Vagina (tissue), 2 donors: Measurements from ENCODE around the gene DND1. TPM values are rescaled to one million over a fixed set of nuclear protein-coding genes. Genes with fewer than 3 reads are reported as not detected.
A peak's percentile ranks its signal among the peaks of the same experiment; 100 is the strongest.

Experiments
- DNase-seq, 2 donors: peaks; one replicate each; pipeline ENCODE4 v3.0.0-alpha.2; 2017; ENCODE audit errors: extremely low spot score in 2 of 2
- H3K27ac ChIP-seq: fragments of 200-600 bp; sonication (generic); one replicate; pipeline ENCODE4 v1.5.1; 2019
- H3K27me3 ChIP-seq: fragments of 200-600 bp; sonication (generic); one replicate; pipeline ENCODE4 v1.5.1; 2019
- H3K36me3 ChIP-seq, 2 donors: fragments of 200-600 bp; sonication (generic); one replicate each; pipeline ENCODE4 v1.5.1; 2017 to 2019
- H3K4me1 ChIP-seq: fragments of 200-600 bp; sonication (generic); one replicate; pipeline ENCODE4 v1.5.1; 2019
- H3K4me3 ChIP-seq, 2 donors: fragments of 200-600 bp; sonication (generic); 1 replicate in 1 of 2; 2 replicates in 1 of 2; pipeline ENCODE4 v1.5.1; 2016 to 2019
- H3K9me3 ChIP-seq: fragments of 200-600 bp; sonication (generic); one replicate; pipeline ENCODE4 v1.5.1; 2019
- CTCF ChIP-seq, 3 experiments: fragments of 450-650 bp in 2 of 3; fragments of 200-600 bp in 1 of 3; sonication (generic) in 1 of 3; IDR thresholded peaks; one replicate each; pipeline ENCODE4 v1.5.1; 2017 to 2019; ENCODE audit warnings: antibody characterized with exemption in 3 of 3, mild to moderate bottlenecking in 2 of 3, moderate library complexity in 2 of 3
- POLR2A ChIP-seq, 2 donors: fragments of 450-650 bp; IDR thresholded peaks; one replicate each; pipeline ENCODE4 v1.6.1; 2017; ENCODE audit warnings: antibody characterized with exemption in 2 of 2, mild to moderate bottlenecking in 2 of 2, moderate library complexity in 2 of 2
- POLR2AphosphoS5 ChIP-seq, 2 donors: sonication (generic); formaldehyde crosslinking; IDR thresholded peaks; one replicate each; pipeline ENCODE4 v1.9.0; 2017; ENCODE audit warnings: antibody characterized with exemption in 2 of 2, mild to moderate bottlenecking in 2 of 2, low read depth in 1 of 2; ENCODE audit not compliant: insufficient read depth in 1 of 2
- intact Hi-C: fragments of 100-400 bp; cut with DNase I; formaldehyde crosslinking; loops from one replicate; pipeline ENCODE4 v1.15.1; 2023
- total RNA-seq: library from RNA; depleted of rRNA; stranded (reverse); fragments of >200 nt; gene quantifications from one replicate; pipeline ENCODE4 v1.2.3, GENCODE V29; 2016

Gene DND1
- total RNA-seq, 1 donor from 2014 or later = 2.9 TPM

DNA sequence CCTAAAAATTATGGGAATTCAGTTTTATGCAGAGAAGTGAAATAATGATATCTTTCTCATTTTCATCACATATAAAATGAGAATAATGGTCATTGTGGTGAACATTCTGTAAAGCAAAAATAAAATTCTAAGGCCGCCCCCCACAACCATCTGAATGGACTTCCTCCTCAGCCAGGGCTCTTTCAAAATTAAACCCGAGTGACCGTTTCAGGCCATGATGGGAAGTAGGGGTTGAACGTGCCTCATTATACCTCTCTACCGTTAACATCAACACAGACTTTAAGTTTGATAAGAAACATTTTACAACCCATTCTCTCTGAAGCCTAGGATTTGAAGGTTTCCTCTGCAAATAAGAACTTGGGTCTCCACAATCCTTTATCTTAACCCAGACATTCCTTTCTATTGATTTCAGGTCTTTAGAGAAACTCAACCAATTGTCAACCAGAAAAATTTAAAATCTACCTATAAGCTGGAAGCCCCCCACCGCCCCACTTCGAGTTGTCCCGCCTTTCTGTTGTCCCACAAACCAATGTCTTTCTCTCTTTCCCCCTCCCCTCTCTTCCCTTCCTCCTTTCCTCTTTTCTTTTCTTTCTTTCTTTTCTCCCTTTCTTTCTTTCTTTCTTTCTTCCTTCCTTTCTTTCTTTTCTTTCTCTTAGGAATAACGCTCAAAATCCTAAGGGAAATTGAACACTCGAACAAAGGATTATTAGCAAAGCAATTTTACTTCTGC is 35.8 kb downstream of the DND1 start:
- TF ChIP-seq POLR2A (IDR thresholded peaks at IDR 0.05) (no peak), POLR2AphosphoS5 (IDR thresholded peaks at IDR 0.05; ENCODE audit: insufficient read depth in 1 of 2, low read depth in 1 of 2) (no peak), CTCF (IDR thresholded peaks at IDR 0.05) (no peak)
- Histone ChIP-seq H3K27me3 (no peaks in the 10 kb centered on the region), H3K27ac (no peak overlapping the region), H3K4me1 (peaks cover 39% of the 10 kb centered on the region), H3K4me3 (no peak overlapping the region), H3K9me3 (no peaks in the 10 kb centered on the region), H3K36me3 (no peaks in the 10 kb centered on the region)
- intact Hi-C loops = loop anchor here (10.0 kb wide), 1 partner anchor 73 kb away; the partner anchor contains the start of genes APBB3 and SLC35A4
- DNase-seq = no peak

DNA sequence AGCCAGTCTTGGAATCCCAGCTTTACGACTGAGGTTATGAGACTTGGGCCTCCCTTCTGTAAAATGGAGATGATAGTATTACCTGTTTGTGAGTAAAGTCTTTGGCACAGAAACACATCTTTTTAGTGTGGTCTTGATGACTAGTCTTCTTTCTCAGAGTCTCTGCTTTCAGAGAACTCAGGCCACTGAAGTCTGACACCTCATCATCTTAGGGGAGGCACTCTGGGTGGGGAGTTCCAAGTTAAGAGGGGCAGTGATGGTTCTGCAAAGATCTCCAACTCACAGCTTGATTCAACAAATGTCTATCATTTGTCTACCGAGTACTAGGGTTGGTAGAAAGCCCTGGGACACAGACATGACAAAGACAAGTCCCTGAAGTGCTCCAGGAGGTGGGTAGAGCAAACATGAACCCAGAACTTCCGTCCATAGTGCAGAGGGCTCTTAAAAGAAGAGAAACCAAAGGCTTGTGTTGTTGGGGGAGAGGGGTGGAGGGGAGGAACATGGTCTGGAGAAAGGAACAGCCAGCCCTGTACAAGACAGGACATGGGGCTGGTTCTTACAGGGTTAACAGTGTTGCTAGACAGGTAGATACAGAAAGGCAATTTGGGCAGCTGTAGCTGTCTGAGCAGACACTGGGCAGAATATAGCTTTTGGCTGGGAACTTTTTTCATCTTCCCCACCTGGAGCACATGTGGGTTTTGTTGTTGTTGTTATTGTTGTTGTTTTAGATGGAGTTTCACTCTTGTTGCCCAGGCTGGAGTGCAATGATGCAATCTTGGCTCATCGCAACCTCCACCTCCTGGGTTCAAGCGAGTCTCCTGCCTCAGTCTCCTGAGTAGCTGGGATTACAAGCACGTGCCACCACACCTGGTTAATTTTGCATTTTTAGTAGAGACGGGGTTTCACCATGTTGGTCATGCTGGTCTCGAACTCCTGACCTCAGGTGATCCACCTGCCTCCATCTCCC is 37.8 kb downstream of the DND1 start:
- Histone ChIP-seq H3K27me3 (no peaks in the 10 kb centered on the region), H3K9me3 (no peaks in the 10 kb centered on the region), H3K27ac (no peak overlapping the region), H3K4me3 (no peak overlapping the region), H3K4me1 (peaks cover 40% of the 10 kb centered on the region), H3K36me3 (no peaks in the 10 kb centered on the region)
- TF ChIP-seq POLR2AphosphoS5 (IDR thresholded peaks at IDR 0.05; ENCODE audit: insufficient read depth in 1 of 2, low read depth in 1 of 2) = no peak
- no peak for TF ChIP-seq CTCF (IDR thresholded peaks at IDR 0.05)
- no peak for TF ChIP-seq POLR2A (IDR thresholded peaks at IDR 0.05)
- DNase-seq = no peak
- intact Hi-C loops = loop anchor here (10.0 kb wide), 1 partner anchor 71 kb away; the partner anchor contains the start of genes APBB3 and SLC35A4

DNA sequence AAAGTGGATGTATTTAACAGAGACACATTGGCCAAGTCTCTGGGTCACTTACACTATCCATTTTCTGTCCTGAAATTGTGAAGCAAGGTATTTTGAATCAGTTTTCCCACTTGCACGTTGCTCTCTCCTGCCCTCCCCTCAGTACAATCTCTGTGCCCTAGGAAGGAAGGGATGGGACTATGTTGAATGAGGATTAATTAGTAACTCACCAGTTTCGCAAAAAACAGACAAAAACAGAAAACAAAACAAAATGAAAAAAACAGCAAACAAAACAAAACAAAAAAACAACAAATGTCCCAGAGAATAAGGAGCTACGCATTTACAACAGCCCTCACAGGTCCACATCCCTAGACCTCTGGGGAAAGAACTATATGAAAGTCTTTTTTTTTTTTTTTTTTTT is 39.3 kb downstream of the DND1 start:
- no peak overlapping the region for H3K27ac ChIP-seq
- intact Hi-C loops = loop anchor here (10.0 kb wide), 1 partner anchor 69 kb away; the partner anchor contains the start of genes APBB3 and SLC35A4
- no peak for DNase-seq
- no peaks in the 10 kb centered on the region for H3K27me3 ChIP-seq
- peaks cover 31% of the 10 kb centered on the region for H3K4me1 ChIP-seq
- H3K36me3 ChIP-seq = no peaks in the 10 kb centered on the region
- no peaks in the 10 kb centered on the region for H3K9me3 ChIP-seq
- H3K4me3 ChIP-seq = no peak overlapping the region
- no peak for TF ChIP-seq CTCF (IDR thresholded peaks at IDR 0.05)
- TF ChIP-seq POLR2A (IDR thresholded peaks at IDR 0.05) = no peak
- TF ChIP-seq POLR2AphosphoS5 (IDR thresholded peaks at IDR 0.05; ENCODE audit: insufficient read depth in 1 of 2, low read depth in 1 of 2) = no peak

DNA sequence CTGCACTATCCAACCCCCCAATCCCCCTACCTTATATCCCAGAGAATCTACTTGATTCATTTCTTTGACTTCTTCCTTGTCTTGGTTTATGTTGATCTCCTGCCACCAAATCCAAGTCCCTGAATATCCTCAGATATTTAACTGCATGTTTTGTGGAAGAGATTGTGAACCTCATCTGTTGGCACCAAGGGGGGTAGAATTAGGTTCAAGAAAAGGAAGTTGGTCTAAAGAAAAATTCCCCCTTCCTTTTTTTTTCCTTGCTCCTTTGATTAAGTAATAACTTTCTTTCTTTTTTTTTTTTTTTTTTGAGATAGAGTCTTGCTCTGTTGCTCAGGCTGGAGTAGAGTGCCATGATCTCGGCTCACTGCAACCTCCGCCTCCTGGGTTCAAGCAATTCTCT is 39.9 kb downstream of the DND1 start:
- TF ChIP-seq POLR2A (IDR thresholded peaks at IDR 0.05) = no peak
- no peak for TF ChIP-seq POLR2AphosphoS5 (IDR thresholded peaks at IDR 0.05; ENCODE audit: insufficient read depth in 1 of 2, low read depth in 1 of 2)
- TF ChIP-seq CTCF (IDR thresholded peaks at IDR 0.05) = no peak
- intact Hi-C loops = loop anchor here (10.0 kb wide), 1 partner anchor 69 kb away; the partner anchor contains the start of genes APBB3 and SLC35A4
- peak overlapping the region; percentile 72 for H3K27ac ChIP-seq

More for the DNA sequence above, 39.9 kb downstream of the DND1 start:
- Histone ChIP-seq H3K4me1 (peaks cover 25% of the 10 kb centered on the region), H3K9me3 (no peaks in the 10 kb centered on the region), H3K4me3 (no peak overlapping the region), H3K27me3 (no peaks in the 10 kb centered on the region), H3K36me3 (no peaks in the 10 kb centered on the region)
- DNase-seq = no peak
